ENCODE results near the gene C3orf18.

DNA sequence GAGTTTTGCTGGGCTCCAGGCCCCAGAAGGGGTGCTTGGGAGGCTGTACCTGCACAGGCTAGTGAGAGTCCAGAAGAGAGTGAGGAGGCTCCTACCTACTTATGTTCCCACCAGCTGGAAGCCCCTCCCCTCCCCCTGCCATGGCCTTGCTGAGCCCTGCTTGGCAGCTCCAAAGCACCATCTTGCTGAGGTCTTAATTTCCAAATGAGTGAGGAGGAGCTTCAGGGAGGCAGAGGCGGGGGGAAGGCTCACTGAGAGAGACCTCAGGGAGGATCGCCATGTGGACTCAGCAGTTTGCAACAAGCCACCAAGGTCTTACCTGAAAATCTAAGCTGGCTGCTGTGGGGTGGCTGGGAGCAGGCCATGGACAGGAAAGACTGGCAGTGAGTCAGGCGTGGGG, 55.4 kb downstream of the C3orf18 start:
- TF ChIP-seq, protein P1, sequence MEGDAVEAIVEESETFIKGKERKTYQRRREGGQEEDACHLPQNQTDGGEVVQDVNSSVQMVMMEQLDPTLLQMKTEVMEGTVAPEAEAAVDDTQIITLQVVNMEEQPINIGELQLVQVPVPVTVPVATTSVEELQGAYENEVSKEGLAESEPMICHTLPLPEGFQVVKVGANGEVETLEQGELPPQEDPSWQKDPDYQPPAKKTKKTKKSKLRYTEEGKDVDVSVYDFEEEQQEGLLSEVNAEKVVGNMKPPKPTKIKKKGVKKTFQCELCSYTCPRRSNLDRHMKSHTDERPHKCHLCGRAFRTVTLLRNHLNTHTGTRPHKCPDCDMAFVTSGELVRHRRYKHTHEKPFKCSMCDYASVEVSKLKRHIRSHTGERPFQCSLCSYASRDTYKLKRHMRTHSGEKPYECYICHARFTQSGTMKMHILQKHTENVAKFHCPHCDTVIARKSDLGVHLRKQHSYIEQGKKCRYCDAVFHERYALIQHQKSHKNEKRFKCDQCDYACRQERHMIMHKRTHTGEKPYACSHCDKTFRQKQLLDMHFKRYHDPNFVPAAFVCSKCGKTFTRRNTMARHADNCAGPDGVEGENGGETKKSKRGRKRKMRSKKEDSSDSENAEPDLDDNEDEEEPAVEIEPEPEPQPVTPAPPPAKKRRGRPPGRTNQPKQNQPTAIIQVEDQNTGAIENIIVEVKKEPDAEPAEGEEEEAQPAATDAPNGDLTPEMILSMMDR (IDR thresholded peaks at IDR 0.05): no peak
- TF ChIP-seq POLR2A (IDR thresholded peaks at IDR 0.05): no peak

Data from heart left ventricle (tissue), 13 donors.